ENCODE data around the gene TUT1. TPM values are rescaled to one million over a fixed set of nuclear protein-coding genes. Genes with fewer than 3 reads are reported as not detected.

Gene TUT1
- total RNA-seq, 1 experiment from 2014 or later: 39.3 TPM

- H3K36me3 ChIP-seq (ENCODE audit: low read depth): peaks cover 16% of the 10 kb centered on the region
- TSS peak; percentile 67 for BruUV-seq (replicated peaks)
- CTCF ChIA-PET: interaction anchor here (1.8 kb wide), 1 partner anchor 130 kb away, joined by 12 read pairs; no protein-coding TSS in a partner anchor
- H3K9me3 ChIP-seq (ENCODE audit: insufficient read depth, low read depth): no peaks in the 10 kb centered on the region
- no peaks in the 10 kb centered on the region for H3K9me2 ChIP-seq (ENCODE audit: insufficient read depth)
- intact Hi-C loops (cut with micrococcal nuclease; ENCODE audit: unreplicated experiment): loop anchor here (5.0 kb wide), 2 partner anchors 38 to 288 kb away; partner anchors contain the start of gene TUT1
- H3K27me3 ChIP-seq (ENCODE audit: insufficient read depth, low read depth): no peaks in the 10 kb centered on the region
- no peak overlapping the region for H2AFZ ChIP-seq
- peaks cover 88% of the 10 kb centered on the region for H3K4me1 ChIP-seq (replicated peaks; ENCODE audit: insufficient read depth)
- H3K27ac ChIP-seq: peak overlapping the region; percentile 92
- DNase-seq: peak in 1 of 2 experiments; percentile 28
- peaks cover 17% of the 10 kb centered on the region for H4K20me1 ChIP-seq (ENCODE audit: insufficient read depth)
- POLR2A ChIA-PET (ENCODE audit: unreplicated experiment): interaction anchor here (0.5 to 1.7 kb wide), 5 partner anchors 8 to 87 kb away, joined by 3 to 10 read pairs (median 4); partner anchors contain the start of genes AHNAK and EEF1G
- H3K79me2 ChIP-seq (ENCODE audit: low read depth): peaks cover 25% of the 10 kb centered on the region
- no peak for TF ChIP-seq EZH2 (IDR thresholded peaks at IDR 0.05; ENCODE audit: low read depth)
- no peak for TF ChIP-seq CTCF (conservative IDR thresholded peaks at IDR 0.05)
- no peak overlapping the region; the same call in 1 of the 2 replicates for H3K4me3 ChIP-seq
- peaks cover 89% of the 10 kb centered on the region for H3F3A ChIP-seq (ENCODE audit: insufficient read depth, low read depth)
- H3K4me2 ChIP-seq: peak overlapping the region; percentile 95
Measured at GRCh38 chr11:62554387-62555167, 36.7 kb downstream of the TUT1 start.

- H3K9me3 ChIP-seq (ENCODE audit: insufficient read depth, low read depth): no peaks in the 10 kb centered on the region
- H3K27ac ChIP-seq: peak overlapping the region; percentile 92
- H3K4me1 ChIP-seq (replicated peaks; ENCODE audit: insufficient read depth): peaks cover 88% of the 10 kb centered on the region
- DNase-seq: peak; percentile 74 to 93
- H3K4me3 ChIP-seq: peak overlapping the region; percentile 31; the same call in 1 of the 2 replicates
- H4K20me1 ChIP-seq (ENCODE audit: insufficient read depth): peaks cover 11% of the 10 kb centered on the region
- intact Hi-C loops (cut with micrococcal nuclease; ENCODE audit: unreplicated experiment): loop anchor here (5.0 kb wide), 2 partner anchors 38 to 288 kb away; partner anchors contain the start of gene TUT1
- no peaks in the 10 kb centered on the region for H3K27me3 ChIP-seq (ENCODE audit: insufficient read depth, low read depth)
- TF ChIP-seq CTCF (conservative IDR thresholded peaks at IDR 0.05) (no peak), EZH2 (IDR thresholded peaks at IDR 0.05; ENCODE audit: low read depth) (no peak)
- ChIA-PET POLR2A (ENCODE audit: unreplicated experiment) (interaction anchor here (0.6 to 1.7 kb wide), 6 partner anchors 10 to 45 kb away, joined by 3 to 10 read pairs (median 6); partner anchors contain the start of gene EEF1G), CTCF (interaction anchor here (1.8 kb wide), 1 partner anchor 11 kb away, joined by 16 read pairs; no protein-coding TSS in a partner anchor)
- peaks cover 19% of the 10 kb centered on the region for H3K79me2 ChIP-seq (ENCODE audit: low read depth)
- no peaks in the 10 kb centered on the region for H3K9me2 ChIP-seq (ENCODE audit: insufficient read depth)
- H3K36me3 ChIP-seq (ENCODE audit: low read depth): peaks cover 10% of the 10 kb centered on the region; the same call in 1 of the 2 replicates
- peak overlapping the region; percentile 95 for H3K4me2 ChIP-seq
- no peak overlapping the region for H2AFZ ChIP-seq
- H3F3A ChIP-seq (ENCODE audit: insufficient read depth, low read depth): peaks cover 88% of the 10 kb centered on the region
- BruUV-seq (replicated peaks): no TSS peak
Measured at GRCh38 chr11:62553839-62554361, 37.4 kb downstream of the TUT1 start.
